K562 (cell line): ENCODE measurements around the gene NDUFA5. TPM values are rescaled to one million over a fixed set of nuclear protein-coding genes. Genes with fewer than 3 reads are reported as not detected.

Experiments used
- CAMTA2 ChIP-seq: fragments of 250-450 bp; sonication (Bioruptor Pico); conservative IDR thresholded peaks from 2 replicates; pipeline ENCODE4 v1.5.1; 2022
- CUX1 ChIP-seq: fragments of 200-800 bp; sonication (Bioruptor generic); IDR thresholded peaks from 2 replicates; pipeline ENCODE4 v1.6.1; 2016; ENCODE audit warnings: missing genetic modification characterization, missing compliant biosample characterization
- CXXC5 ChIP-seq: fragments of 250-450 bp; sonication (Bioruptor Pico); IDR thresholded peaks from 2 replicates; pipeline ENCODE4 v1.8.0; 2022; ENCODE audit warnings: inconsistent platforms, mild to moderate bottlenecking, moderate library complexity
- EP400 ChIP-seq: fragments of 450-650 bp; IDR thresholded peaks from 2 replicates; pipeline ENCODE4 v1.6.1; 2017; ENCODE audit warnings: antibody characterized with exemption, mild to moderate bottlenecking, moderate library complexity
- ESRRB ChIP-seq: fragments of 250-450 bp; sonication (Bioruptor Pico); IDR thresholded peaks from 2 replicates; pipeline ENCODE4 v1.5.0; 2020; ENCODE audit warnings: mild to moderate bottlenecking, moderate library complexity, borderline replicate concordance
- FOXA3 ChIP-seq, 2 experiments: fragments of 450-650 bp in 1 of 2; sonication (generic) in 1 of 2; formaldehyde crosslinking; IDR thresholded peaks in 1 of 2; conservative IDR thresholded peaks in 1 of 2; 2 replicates each; pipeline versions ENCODE4 v1.4.0 to v1.8.0; 2020 to 2022; ENCODE audit warnings: mild to moderate bottlenecking in 2 of 2, missing genetic modification reagents in 1 of 2
- HMG20A ChIP-seq: fragments of 450-650 bp; formaldehyde crosslinking; conservative IDR thresholded peaks from 2 replicates; pipeline ENCODE4 v1.4.0; 2020; ENCODE audit warnings: mild to moderate bottlenecking, mixed read lengths
- JUND ChIP-seq, 2 experiments: IDR thresholded peaks; 2 replicates in 1 of 2; 3 replicates in 1 of 2; pipeline ENCODE4 v1.6.1; 2011; ENCODE audit warnings: borderline replicate concordance in 2 of 2, low read depth in 2 of 2, low read length in 2 of 2, improper control_type of control experiment in 1 of 2, missing biosample characterization in 1 of 2, missing genetic modification characterization in 1 of 2, missing genetic modification reagents in 1 of 2
- MAZ ChIP-seq, 2 experiments: fragments of 450-650 bp in 1 of 2; sonication (generic) in 1 of 2; formaldehyde crosslinking; IDR thresholded peaks in 1 of 2; conservative IDR thresholded peaks in 1 of 2; 2 replicates each; pipeline versions ENCODE4 v1.4.0 to v1.5.0; 2020; ENCODE audit warnings: mild to moderate bottlenecking in 1 of 2, missing genetic modification reagents in 1 of 2
- NRF1 ChIP-seq, 2 experiments: fragments of 450-650 bp; IDR thresholded peaks in 1 of 2; conservative IDR thresholded peaks in 1 of 2; 2 replicates each; pipeline ENCODE4 v1.6.1; 2014; ENCODE audit warnings: mild to moderate bottlenecking in 2 of 2
- POLR3A ChIP-seq: IDR thresholded peaks from 2 replicates; pipeline ENCODE4 v1.6.1; 2011; ENCODE audit warnings: borderline replicate concordance, mild to moderate bottlenecking, moderate library complexity; ENCODE audit not compliant: insufficient read length, insufficient read depth; ENCODE audit errors: extremely low read depth
- SMARCA5 ChIP-seq: fragments of 450-650 bp; IDR thresholded peaks from 2 replicates; pipeline ENCODE4 v1.6.1; 2016
- TFE3 ChIP-seq: fragments of 450-650 bp; formaldehyde crosslinking; IDR thresholded peaks from 2 replicates; pipeline ENCODE4 v1.4.0; 2020; ENCODE audit warnings: mild to moderate bottlenecking, mixed read lengths
- ZBTB49 ChIP-seq: sonication (generic); formaldehyde crosslinking; IDR thresholded peaks from 2 replicates; pipeline ENCODE4 v1.8.0; 2022; ENCODE audit warnings: missing genetic modification reagents, mild to moderate bottlenecking, borderline replicate concordance
- ZNF695 ChIP-seq: fragments of 450-650 bp; formaldehyde crosslinking; IDR thresholded peaks from 2 replicates; pipeline ENCODE4 v1.4.0; 2020; ENCODE audit warnings: mild to moderate bottlenecking, moderate library complexity
- polyA plus RNA-seq, 8 experiments: library from polyadenylated mRNA; depleted of rRNA in 4 of 8; stranded (reverse) in 5 of 8; unstranded in 3 of 8; fragments of >200 nt; fragmentation: Nextera tagmentation in 2 of 8; fragmentation: Illumina TruSeq in 1 of 8; extraction: Ambion mirVana in 2 of 8; extraction: Trizol in 1 of 8; gene quantifications; 2 replicates each; pipeline versions ENCODE4 v1.2.1 to v1.2.3, GENCODE V29; 2011 to 2014; ENCODE audit warnings: inconsistent platforms in 1 of 8, missing spikeins in 1 of 8
- total RNA-seq, 7 experiments: library from RNA; depleted of rRNA in 6 of 7; stranded (reverse); fragments of >200 nt in 6 of 7; fragmentation: Illumina TruSeq in 2 of 7; extraction: Trizol in 2 of 7; gene quantifications; 2 replicates each; pipeline versions ENCODE4 v1.2.1 to v1.2.3, GENCODE V29; 2011 to 2021; ENCODE audit warnings: low replicate concordance in 1 of 7
- TF ChIP-seq, protein P1 (sequence below): sonication (generic); formaldehyde crosslinking; IDR thresholded peaks from 2 replicates; pipeline ENCODE4 v1.8.1; 2023; ENCODE audit warnings: mild to moderate bottlenecking, missing genetic modification reagents

The NDUFA5 gene
- total and polyA plus RNA-seq, 9 of the 15 experiments (the other 6 are each of a cell fraction or from before 2014, with no cell fraction given), result 155 to 677 (median 269) TPM

DNA sequence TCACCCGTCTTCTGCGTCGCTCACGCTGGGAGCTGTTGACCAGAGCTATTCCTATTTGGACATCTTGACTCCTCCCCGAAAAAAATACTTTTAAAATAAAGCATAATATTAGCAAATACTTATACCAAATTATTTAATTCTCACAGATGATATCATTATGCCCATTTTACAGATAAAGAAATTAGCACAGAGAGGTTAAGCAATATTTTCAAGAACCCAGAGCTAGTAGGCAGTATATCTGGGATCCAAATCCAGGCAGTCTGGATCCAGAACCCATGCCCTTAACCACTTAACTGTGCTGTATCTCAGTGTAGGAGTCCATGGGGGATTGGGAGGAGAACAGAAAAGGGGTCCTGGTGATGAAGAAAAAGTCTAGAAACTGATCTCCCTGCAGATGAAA is 29.4 kb downstream of the NDUFA5 start (continued):
- TF ChIP-seq TFE3 (CRISPR knock-in tag), result peak; percentile 0; the same call in 1 of the 2 replicates
- TF ChIP-seq JUND (IDR thresholded peaks at IDR 0.05; ENCODE audit: borderline replicate concordance, low read depth, low read length), result no peak
- TF ChIP-seq JUND (tag; IDR thresholded peaks at IDR 0.05; ENCODE audit: borderline replicate concordance, low read depth, low read length), result no peak
- TF ChIP-seq EP400, result peak; percentile 11; the same call in 1 of the 2 replicates
- no peak for TF ChIP-seq POLR3A
- TF ChIP-seq, protein P1, sequence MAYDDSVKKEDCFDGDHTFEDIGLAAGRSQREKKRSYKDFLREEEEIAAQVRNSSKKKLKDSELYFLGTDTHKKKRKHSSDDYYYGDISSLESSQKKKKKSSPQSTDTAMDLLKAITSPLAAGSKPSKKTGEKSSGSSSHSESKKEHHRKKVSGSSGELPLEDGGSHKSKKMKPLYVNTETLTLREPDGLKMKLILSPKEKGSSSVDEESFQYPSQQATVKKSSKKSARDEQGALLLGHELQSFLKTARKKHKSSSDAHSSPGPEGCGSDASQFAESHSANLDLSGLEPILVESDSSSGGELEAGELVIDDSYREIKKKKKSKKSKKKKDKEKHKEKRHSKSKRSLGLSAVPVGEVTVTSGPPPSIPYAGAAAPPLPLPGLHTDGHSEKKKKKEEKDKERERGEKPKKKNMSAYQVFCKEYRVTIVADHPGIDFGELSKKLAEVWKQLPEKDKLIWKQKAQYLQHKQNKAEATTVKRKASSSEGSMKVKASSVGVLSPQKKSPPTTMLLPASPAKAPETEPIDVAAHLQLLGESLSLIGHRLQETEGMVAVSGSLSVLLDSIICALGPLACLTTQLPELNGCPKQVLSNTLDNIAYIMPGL (CRISPR knock-in tag), result no peak
- TF ChIP-seq CUX1 (CRISPR knock-in tag), result no peak
- no peak for TF ChIP-seq ZNF695 (CRISPR knock-in tag)
- 0 out of 2 replicates have a peak, but pooled peaks have one; percentile 18 for TF ChIP-seq ESRRB
- peak; percentile 36; a peak in 2 of 4 replicates for TF ChIP-seq NRF1 (conservative IDR thresholded peaks at IDR 0.05 in 1 of 2, IDR thresholded peaks at IDR 0.05 in 1 of 2)
- peak; percentile 55; the same call in 1 of the 2 replicates for TF ChIP-seq CXXC5 (CRISPR knock-in tag)
- no peak for TF ChIP-seq CAMTA2 (CRISPR knock-in tag)
- TF ChIP-seq ZBTB49, result no peak
- no peak for TF ChIP-seq FOXA3 (CRISPR knock-in tag; conservative IDR thresholded peaks at IDR 0.05 in 1 of 2, IDR thresholded peaks at IDR 0.05 in 1 of 2)
- no peak for TF ChIP-seq HMG20A (CRISPR knock-in tag)
- TF ChIP-seq MAZ (CRISPR knock-in tag; conservative IDR thresholded peaks at IDR 0.05 in 1 of 2, IDR thresholded peaks at IDR 0.05 in 1 of 2), result 0 out of 4 replicates have a peak, but pooled peaks of 1 of the 2 experiments have one; percentile 10
- peak; percentile 84; the same call in 1 of the 2 replicates for TF ChIP-seq SMARCA5
